Measurements from ENCODE around the gene GPR25. TPM values are rescaled to one million over a fixed set of nuclear protein-coding genes. Genes with fewer than 3 reads are reported as not detected.
A peak's percentile ranks its signal among the peaks of the same experiment; 100 is the strongest.

GPR25 gene
- total RNA-seq, 1 donor = not detected

- DNase-seq (ENCODE audit: low read depth) = no peak
- H3K4me3 ChIP-seq (ENCODE audit: low read depth, low read length) = no peak overlapping the region
- no peak for TF ChIP-seq CTCF (IDR thresholded peaks at IDR 0.05; ENCODE audit: insufficient read depth, low read length)
Measured at GRCh38 chr1:200887772-200888348, 15.1 kb downstream of the GPR25 start.

GRCh38 chr1:200888349-200888838, 15.6 kb downstream of the GPR25 start:
- DNase-seq (ENCODE audit: low read depth) = no peak
- no peak overlapping the region for H3K4me3 ChIP-seq (ENCODE audit: low read depth, low read length)
- no peak for TF ChIP-seq CTCF (IDR thresholded peaks at IDR 0.05; ENCODE audit: insufficient read depth, low read length)

- TF ChIP-seq CTCF (IDR thresholded peaks at IDR 0.05; ENCODE audit: insufficient read depth, low read length) = no peak
- no peak for DNase-seq (ENCODE audit: low read depth)
- H3K4me3 ChIP-seq (ENCODE audit: low read depth, low read length) = no peak overlapping the region
Measured at GRCh38 chr1:200889571-200889970, 16.8 kb downstream of the GPR25 start.

- no peak overlapping the region for H3K4me3 ChIP-seq (ENCODE audit: low read depth, low read length)
- no peak for TF ChIP-seq CTCF (IDR thresholded peaks at IDR 0.05; ENCODE audit: insufficient read depth, low read length)
- DNase-seq (ENCODE audit: low read depth) = no peak
Measured at GRCh38 chr1:200890027-200890426, 17.2 kb downstream of the GPR25 start.

GRCh38 chr1:200890818-200891773, 18.3 kb downstream of the GPR25 start:
- H3K4me3 ChIP-seq (ENCODE audit: low read depth, low read length) = peak overlapping the region; percentile 57
- DNase-seq (ENCODE audit: low read depth) = peak; percentile 39
- peak; percentile 55 for TF ChIP-seq CTCF (IDR thresholded peaks at IDR 0.05; ENCODE audit: insufficient read depth, low read length)

GRCh38 chr1:200891774-200892157, 19.0 kb downstream of the GPR25 start:
- no peak overlapping the region for H3K4me3 ChIP-seq (ENCODE audit: low read depth, low read length)
- no peak for TF ChIP-seq CTCF (IDR thresholded peaks at IDR 0.05; ENCODE audit: insufficient read depth, low read length)
- no peak for DNase-seq (ENCODE audit: low read depth)

All from fibroblast of the aortic adventitia (primary cell).